GM18870 (cell line): Measurements from ENCODE around the gene TSPOAP1.

ENCODE experiments used
- ATAC-seq: cut with Tn5 transposase; IDR thresholded peaks from one replicate; pipeline ENCODE4 v1.9.1; 2021; ENCODE audit warnings: moderate library complexity; ENCODE audit not compliant: unreplicated experiment

Gene TSPOAP1

DNA sequence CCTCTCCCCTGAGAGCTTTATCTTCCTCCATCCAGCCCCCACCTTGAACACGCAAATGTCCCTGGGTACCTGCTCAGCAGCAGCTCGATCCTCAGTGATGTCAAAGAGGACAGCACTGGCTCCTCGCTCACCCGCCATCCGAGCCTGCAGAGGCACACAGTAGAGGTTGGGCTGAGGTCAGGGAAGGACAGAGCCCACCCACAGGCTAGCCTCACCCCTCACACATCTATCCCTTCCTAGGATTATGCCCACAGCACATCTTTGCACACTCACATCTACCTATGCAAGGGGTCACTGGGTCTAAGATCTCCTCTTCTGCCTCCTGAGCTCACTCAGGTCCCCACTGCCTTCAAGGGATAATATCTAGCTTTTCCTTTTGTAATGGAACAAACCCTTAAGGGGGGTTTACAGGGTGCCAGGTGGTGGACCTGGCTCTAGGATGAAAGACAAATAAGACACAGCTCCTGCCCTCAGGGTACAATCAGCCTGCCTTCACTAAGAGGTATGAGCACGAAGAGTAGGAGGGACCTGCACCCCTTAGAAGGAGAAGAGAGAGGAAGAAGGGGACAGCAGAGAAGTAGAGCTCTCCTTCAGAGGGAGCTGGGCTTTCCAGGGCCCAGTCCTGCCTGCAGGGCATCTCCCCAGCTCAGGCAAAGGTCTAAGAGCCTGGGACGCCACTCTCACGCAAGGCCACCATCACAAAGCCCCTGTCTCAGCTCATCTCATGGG is 35.0 kb upstream of the TSPOAP1 start:
- no peak for ATAC-seq

DNA sequence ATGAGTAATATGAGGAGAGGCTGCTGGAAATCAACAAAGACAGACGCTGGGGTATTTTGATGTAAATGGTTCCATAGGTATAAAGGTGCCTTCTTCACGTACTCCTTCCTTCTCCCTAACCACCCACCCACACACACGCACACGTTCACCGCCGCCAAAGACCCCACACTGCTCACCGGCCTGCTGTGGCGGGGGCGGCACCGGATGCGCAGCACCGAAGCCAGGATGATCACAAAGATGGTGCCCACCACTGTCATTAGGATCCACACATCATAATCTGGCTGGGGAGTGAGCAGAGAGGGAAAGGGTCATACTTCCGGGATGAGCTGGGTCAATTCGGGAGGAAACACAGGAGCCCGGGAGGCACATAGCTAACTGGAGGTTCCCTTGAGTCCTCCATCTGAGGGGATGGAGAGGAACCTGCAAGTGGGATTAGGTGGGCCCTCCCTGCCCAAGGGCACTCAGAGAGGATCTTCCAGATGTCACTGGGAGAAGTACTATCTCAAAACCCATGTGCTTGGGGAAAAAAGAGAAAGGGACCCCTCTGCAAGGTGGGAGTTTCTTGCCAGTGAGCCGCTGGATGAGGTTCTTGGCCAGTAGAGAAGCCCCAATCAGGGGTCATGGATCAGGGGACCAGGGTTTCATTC is 33.9 kb upstream of the TSPOAP1 start:
- no peak for ATAC-seq

DNA sequence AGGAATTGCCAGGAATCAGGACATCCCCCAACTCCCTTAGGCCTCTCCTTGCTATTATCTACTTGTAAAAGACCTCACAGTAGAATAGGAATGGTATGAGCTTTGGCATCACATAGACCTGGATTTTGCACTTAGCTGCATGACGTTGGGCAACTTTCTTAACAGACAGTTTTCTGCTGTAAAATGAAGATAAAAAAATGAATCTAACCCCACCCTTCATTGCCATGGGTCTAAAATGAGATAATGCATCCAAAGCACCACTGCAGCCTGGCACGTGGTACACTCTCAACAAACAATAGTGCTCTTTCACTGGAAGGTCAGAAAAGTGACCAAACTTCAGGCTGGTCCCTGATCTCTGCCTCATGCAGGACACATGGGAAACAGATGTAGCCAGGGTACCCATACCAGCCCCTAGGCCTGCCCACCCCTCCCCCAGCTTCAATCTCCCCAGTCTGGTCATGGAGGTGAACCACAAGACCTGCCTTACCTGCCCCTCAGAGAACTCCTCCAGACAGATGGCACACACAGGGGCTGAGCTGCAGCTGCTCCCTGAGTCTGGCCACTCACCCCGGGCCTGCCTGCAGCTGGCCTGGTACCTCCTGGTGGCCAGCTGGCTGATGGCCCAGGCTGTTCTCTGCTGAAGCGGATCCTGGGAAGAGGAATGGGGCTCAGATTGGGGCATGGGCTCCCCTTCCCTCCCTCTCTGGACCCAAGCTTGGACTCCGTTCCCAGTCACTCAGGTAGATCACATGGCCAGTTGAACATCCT is 31.9 kb upstream of the TSPOAP1 start:
- ATAC-seq, result no peak

DNA sequence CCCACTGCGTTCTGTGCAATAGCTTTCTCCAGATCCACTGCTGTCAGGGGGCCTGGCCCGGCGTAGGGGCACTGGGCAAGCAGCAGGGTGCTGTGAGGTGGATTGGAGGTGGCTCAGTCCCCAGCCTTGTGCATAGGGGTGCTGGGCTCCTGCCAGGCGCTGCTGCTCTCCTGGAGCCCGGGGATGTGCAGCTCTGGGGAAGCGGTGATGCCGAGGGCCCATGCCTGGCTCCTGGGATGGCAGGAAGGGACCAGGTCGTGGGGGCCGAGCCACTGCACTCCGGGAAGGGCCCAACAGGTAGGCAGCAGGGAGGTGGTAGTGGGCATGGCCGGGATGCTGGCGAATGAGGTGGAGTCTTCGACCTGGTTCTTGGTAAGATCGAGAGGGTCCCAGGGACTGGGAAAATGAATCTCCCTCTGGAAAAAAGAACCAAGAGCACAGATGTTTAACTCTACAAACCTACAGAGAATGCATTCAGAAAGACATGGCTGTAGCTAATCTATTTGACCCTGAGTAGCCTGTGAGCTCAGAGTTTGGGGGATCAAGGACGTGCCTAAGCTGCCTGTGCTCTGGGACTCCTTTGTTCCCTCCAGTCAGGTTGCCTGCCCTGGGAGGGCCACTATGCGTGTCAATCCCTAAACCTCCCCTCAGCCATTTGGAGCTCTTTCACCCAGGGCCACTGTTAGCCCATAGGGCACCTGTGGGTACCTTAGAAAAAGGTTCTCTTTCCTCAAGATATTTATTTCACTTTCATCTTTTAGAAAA is 30.0 kb upstream of the TSPOAP1 start:
- ATAC-seq, result no peak

DNA sequence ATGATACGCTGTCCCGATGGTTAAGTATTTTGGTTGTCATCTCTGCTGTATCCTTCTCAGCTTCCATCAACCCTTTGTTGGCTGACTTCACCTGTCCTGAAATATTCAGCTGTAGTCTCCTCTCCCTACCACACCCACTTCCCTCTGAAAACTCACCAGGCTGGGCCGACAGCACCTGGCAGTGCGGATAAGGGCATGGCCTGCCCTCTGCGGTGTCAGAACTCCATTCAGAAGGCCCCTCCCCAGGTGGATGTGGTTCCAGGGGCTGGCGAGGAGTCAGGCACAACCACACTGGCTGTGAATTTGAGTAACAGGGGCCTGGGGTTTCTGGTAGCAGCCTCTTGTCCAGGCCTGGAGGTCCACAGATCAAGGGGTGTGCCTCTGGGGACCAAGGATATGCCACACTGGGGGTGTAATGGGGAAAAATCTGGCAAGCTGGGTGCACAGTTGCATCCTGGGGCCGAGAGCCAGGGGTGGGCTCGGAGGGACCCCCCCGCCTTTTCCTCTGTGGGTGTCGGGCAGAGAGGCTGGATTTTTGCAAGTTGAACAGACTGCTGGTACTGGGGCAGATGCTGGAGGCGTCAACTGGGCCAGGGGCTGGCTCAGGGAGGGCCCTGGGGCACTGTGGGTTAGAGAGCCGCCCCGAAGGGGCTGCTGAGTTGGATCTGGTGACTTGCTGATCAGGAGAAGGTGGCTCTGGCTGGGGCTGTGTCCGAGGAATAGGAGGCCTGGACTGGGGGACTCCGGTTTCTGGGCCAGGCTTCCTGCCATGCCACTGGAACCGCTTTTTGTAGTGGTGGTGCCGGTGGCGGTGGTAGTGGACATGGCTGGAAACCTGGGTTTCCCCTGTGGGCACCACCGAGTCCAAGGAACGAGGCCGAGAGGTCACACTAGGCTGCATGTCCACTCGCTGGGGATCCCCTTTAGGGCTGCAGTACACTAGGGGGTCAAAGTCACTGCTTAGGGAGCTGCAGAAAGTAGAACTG is 29.0 kb upstream of the TSPOAP1 start:
- no peak for ATAC-seq

DNA sequence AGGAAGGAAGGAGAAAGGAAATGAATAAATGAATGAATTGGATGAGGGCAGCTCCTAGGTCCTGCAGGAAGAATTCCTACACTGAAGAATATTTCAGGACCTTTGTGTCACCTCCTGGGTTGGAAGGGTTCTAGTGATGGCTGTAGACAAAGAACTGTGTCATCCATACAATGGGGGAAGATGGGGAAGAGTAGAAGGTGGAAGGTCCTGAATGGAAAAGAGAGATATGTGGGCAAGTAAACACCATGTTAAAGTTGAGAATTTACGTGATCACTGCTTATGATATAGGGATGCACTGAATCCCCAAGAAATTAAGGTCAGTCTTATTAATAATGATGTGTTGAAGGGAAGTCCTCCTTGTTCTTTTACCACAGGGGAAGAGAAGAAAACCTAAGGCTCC is 27.6 kb upstream of the TSPOAP1 start:
- ATAC-seq, result no peak

DNA sequence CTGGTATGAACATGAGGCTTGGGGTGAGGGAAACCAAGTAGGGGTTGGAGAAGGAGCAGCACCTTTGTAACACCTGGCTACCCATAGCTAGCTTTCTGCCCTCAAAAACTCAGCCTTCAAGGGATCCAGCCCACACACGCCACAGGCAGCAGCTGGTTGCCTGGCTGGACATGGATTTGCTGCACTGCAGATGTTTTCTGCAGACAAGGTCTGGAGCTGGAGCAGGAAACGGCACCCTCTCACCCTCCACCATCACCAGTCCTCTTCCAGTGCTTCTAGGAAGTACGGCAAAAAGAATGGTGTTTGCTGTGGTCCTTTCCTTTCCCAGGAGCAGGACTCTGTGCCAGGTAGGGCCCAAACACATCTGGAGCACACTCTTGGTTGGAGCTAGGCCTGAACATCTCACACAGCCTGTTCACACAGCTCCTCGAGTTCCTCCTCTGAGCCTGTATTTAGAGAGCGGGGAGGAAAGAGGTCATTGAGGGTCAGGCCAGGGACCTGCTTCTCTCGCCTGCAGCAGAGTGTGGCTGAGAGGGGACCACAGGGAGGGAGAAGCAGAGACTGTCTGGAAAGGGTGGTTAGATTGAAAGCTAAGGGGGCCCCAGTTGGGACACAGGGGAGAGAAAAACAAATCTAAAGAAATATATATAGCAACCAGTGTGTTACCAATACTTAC is 26.1 kb upstream of the TSPOAP1 start:
- no peak for ATAC-seq

DNA sequence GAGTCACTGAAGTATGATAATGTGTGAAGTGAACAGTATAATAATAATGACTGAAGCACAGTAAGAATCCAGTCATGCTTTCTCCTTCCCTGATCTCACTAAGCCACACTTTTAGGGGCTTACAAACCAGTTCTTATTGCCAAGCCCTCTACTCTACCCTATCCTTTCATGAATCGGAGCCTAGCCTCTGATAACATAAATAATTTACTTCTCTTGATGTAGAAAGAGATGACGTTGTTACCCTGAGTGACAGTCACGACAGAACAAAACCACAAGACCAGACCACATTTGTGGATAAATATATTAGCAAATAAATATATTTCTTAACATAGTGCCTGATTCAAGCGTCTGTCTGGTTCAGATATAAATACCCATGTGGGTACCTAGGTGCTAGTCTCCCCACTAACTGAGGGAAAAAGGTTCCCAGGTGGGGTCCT is 24.8 kb upstream of the TSPOAP1 start:
- ATAC-seq, result no peak

DNA sequence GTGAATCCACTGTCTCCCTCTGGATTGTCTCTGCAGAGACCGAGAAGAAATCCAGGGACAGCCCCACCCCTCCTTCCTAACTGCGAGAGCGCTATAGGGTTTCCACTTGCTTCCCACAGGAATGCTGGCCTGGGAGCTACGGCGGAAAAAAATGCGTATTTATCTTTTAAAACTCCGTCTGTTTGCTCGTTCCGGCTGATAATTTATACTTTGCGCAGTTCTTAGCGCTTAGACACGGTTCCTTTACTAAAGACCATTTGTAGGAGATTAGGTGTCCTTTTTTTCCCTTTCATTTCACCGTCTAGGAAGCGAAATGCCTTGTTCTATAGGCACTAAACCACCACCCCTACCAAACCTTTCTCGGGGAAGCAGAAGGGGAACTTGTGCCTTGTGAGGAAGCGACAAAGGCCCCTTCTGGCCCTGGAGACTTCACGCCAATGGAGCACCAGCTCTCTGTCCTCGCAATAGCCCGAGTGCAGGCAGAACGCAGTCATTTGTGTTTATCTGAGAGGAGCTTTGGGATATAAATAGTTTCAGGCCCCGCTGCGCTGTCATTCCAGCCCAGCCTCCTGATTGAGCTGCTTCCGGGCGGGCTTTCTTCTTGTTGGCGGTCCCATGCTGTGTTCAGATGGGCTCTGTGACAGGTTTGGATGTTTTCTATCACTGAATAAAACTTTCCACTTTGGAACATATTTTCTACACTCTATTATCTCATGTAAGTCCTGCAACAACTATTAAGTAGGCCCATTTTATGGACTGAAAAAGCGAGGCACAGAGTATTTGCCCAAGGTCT is 24.2 kb upstream of the TSPOAP1 start:
- ATAC-seq, result peak; percentile 27

DNA sequence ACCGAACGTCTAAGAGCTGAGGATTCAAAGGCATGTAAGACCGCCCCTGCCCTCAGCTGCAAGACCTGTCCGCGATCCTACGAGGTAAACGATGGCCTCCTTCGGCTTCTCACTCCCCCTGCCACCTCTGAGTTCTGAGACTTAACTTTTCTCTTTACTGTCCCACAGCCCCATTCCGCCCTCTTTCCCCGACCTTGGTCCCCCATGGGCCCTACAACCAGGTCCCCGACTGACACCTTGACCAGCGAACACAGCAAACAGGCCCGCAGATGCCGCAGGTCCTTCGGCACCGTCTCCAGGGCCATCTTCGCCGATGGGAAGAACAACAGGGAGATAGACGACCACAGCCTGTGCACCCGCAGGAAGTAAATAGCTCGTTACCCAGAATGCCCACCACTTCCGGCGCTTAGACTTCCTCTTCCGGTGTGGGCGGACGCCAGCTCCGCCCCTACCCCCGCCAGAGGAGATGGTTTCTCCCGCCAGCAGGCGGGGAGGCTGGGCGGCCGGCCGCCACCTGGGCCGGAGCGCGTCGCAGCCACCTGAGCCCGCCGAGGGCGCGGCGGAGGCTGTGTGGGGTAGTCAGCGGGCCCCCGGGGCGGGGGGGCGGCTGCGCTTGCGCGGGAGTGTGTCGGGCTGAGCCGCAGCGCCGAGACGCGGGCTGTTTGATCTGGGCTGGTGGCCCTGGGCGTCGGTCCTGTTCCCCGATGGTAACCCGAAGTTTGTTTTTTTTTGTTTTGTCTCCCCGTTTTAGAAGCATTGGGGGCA is 23.4 kb upstream of the TSPOAP1 start, which contains the start of gene SUPT4H1:
TSS of gene SUPT4H1 (minus strand) at position 371 of the 765 bp plus-strand sequence. CDS start at position 305, 66 bp downstream.
- ATAC-seq, result peak; percentile 65

DNA sequence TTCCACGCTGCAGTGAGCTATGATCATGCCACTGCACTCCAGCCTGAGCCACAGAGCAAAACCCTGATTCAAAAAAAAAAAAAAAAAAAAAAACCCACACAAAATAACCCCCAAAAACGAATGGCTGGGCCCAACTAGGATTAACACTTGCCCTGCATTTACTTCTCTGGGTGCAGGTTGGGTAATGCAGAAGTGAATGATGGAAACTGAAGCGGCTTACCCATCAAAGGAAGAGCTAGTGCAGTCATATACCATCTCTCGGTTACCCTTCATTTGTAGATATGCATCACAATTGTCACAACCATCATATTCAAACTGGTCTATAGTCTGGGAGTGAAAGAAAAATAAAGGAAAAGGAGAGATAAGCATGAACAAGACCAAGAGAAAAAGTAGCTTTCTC is 22.6 kb upstream of the TSPOAP1 start:
- no peak for ATAC-seq

DNA sequence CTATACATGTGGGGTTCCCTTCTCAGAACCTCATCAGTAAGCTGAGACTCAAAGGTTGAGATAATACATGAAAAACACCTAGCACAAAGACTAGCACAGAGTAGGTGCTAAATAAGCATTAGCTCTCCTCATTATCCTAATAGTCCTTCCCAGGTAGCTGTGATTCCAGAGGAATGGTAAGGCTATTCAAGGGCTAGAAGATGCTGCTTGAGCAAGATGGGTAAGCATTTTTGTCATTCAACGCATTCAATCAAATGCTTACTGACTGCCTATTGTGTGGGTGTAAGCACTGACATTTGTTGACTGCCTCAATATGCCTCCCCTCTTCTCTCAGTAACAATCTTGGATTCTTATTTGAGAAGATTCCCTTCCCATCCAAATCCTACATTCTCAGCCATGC is 19.4 kb upstream of the TSPOAP1 start:
- no peak for ATAC-seq

DNA sequence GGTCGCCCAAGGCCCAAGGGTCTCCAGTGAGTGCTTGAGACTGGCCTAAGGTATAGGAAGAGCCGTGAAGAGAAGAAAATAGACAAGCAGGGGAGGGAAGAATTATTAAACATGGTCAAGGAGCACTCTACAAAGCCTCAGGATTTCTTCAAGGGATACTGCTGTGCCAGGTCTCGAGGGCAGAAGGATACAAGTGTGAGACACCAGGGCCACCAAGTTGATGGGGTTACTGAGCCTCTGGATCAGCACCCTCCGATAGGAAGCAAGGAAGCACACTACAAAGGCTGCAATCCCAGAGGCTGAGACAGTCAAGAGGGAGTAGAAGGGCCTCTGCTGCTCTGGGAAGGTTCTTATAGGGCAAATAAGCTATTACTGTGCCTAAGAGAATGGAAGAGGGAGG is 16.9 kb upstream of the TSPOAP1 start:
- no peak for ATAC-seq

DNA sequence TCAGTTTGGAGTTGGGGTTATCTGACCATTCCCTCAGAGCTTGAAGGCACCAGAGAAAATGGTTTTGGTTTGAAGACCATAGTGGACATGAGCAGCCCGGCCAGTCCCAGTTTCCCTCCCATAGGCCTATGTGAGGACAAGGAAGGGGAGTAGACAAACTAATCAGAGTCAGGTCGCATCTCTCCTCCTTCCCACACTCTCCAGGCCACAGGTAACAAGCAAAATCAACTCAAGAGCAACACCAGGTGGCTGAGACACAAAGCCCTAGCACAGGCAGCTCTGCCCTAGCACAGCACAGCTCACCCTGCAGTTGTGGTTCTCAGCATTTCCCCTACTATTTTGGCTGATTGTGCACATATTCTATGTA is 16.2 kb upstream of the TSPOAP1 start:
- ATAC-seq, result peak; percentile 36

DNA sequence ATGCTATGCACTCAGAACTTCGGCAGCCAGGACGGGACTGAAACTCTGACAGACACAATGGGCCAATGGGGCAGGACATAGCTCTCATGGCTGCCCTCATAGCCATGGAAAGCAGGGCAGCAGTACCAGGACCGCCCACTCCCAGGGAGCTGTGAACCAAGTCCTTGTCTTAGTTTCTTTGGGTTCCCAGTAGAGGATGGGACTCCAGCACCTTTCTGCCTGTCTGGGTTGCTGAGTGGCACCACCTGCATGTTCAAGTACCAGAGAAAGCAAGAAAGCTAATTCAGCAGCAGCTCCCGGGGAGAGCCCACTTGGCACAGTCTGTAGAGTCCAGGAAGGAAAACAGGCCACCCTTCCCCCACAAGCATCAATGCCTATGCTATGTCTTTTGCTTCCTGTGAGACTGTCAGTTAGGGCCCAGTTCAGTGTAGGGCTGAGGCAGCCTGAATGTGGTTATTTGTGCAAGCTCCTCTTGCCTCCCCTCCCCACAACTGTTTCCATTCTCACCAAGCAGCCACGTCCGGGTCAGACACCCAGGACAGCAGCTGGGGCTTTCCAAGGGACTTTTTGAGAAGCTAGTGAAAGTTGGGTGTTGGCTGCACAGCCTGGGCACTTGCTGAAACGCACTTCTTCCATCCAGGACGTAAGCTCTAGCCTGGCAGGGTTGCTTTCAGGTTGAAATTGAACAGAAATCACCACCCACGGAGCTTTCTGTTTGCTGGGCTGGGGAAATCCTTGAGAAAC is 15.6 kb upstream of the TSPOAP1 start:
- ATAC-seq, result peak; percentile 79

DNA sequence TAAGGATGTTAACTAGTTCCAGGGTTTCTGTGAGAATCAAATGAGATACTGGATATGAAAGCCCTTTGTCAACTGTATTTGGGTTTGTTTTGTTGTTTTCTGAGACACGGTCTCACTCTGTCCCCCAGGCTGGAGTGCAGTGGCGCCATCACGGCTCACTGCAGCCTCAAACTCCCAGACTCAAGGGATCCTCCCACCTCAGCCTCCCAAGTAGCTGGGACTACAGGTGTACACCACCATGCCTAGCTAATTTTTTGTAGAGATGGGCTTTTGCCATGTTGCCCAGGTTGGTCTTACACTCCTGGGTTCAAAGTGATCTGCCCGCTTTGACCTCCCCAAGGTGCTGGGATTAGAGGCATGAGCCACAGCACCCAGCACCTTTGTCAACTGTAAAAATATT is 14.5 kb upstream of the TSPOAP1 start:
- ATAC-seq, result no peak

DNA sequence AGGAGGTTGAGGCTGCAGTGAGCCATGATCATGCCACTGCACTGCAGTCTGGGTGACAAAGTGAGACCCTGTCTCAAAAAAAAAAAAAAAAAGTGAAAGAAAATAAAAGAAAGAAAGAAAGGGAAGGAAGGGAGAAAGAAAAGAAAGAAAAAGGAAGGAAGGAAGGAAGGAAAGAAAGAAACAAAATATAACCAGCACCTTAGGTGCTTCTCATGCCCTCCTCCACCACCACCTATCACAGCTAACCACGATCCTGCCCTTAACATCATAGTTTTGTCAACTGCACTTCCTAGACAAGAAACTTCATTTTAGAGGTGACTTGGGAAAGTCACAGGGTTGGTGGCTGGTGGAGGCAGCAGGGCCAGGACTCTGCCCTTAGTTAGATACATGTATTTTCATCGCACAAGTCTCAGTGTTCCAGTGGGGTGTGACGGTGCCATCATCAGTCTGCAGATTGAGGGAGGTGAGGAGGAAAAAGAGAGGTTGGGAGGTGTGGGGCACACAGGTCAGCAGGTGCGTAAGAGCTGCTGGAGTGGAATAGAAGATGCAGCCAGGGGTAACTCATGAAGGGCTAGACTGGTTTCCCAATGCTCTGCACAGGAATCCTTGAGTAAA is 13.4 kb upstream of the TSPOAP1 start:
- ATAC-seq, result no peak
